Gastroesophageal sphincter (tissue), 3 donors: ENCODE data around the gene SREBF2.

Experiments used
- POLR2A ChIP-seq, 2 donors: fragments of 450-650 bp; IDR thresholded peaks; one replicate each; pipeline ENCODE4 v1.6.1; 2017; ENCODE audit warnings: antibody characterized with exemption in 2 of 2, mild to moderate bottlenecking in 2 of 2, moderate library complexity in 1 of 2
- TF ChIP-seq, protein P1 (sequence below), 4 experiments: fragments of 200-600 bp in 2 of 4; fragments of 450-650 bp in 2 of 4; sonication (generic) in 1 of 4; IDR thresholded peaks; one replicate each; pipeline ENCODE4 v1.5.1; 2017 to 2019; ENCODE audit warnings: antibody characterized with exemption in 4 of 4, mild to moderate bottlenecking in 2 of 4, moderate library complexity in 2 of 4

GRCh38 chr22:41876675-41877074 is 43.8 kb downstream of the SREBF2 start:
- TF ChIP-seq, protein P1, sequence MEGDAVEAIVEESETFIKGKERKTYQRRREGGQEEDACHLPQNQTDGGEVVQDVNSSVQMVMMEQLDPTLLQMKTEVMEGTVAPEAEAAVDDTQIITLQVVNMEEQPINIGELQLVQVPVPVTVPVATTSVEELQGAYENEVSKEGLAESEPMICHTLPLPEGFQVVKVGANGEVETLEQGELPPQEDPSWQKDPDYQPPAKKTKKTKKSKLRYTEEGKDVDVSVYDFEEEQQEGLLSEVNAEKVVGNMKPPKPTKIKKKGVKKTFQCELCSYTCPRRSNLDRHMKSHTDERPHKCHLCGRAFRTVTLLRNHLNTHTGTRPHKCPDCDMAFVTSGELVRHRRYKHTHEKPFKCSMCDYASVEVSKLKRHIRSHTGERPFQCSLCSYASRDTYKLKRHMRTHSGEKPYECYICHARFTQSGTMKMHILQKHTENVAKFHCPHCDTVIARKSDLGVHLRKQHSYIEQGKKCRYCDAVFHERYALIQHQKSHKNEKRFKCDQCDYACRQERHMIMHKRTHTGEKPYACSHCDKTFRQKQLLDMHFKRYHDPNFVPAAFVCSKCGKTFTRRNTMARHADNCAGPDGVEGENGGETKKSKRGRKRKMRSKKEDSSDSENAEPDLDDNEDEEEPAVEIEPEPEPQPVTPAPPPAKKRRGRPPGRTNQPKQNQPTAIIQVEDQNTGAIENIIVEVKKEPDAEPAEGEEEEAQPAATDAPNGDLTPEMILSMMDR (IDR thresholded peaks at IDR 0.05), result no peak
- TF ChIP-seq POLR2A (IDR thresholded peaks at IDR 0.05), result no peak
